ENCODE measurements around the gene RAB1A.

Gene RAB1A

DNA sequence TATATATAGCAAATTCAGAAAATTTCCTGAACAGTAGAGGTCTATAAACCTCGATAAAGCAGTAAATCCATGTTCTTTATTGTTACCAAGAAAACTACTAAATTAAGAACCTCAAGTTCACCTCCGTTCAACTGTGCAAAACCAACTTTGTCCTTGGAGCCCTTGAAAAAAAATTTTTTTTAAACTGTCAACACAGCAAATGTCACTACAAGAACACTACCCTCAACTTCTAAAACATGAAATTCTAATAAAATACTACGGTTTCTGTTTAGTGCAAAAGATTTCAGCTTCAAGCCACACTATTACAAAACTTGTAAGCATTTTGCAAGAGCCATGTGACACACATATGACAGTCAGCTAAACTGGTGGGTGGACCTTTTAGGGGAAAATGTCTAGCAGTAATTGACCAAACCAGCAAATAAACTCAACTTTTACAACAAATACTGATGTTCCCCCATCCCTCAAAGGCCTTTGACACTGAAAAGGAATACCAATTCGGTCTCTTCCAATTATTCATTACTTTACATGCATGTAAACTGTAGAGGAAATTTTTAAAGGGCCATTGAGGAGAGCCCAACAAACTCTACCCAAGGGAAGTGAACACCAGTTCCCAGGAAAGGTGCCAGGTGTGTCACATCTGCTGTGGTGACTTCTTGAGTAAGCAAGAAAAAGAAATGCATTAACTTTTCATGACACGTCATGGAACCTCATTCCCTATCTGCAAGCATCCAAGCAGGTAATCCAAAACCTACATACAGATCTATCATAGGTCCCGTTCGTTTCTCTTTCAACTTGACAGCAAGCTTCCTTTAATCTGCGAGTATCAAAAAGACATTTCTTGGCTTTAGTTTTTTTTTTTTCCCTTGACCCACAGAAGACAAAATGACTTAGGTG lies 1.4 kb downstream of the RAB1A start:
- TF ChIP-seq, protein P1, sequence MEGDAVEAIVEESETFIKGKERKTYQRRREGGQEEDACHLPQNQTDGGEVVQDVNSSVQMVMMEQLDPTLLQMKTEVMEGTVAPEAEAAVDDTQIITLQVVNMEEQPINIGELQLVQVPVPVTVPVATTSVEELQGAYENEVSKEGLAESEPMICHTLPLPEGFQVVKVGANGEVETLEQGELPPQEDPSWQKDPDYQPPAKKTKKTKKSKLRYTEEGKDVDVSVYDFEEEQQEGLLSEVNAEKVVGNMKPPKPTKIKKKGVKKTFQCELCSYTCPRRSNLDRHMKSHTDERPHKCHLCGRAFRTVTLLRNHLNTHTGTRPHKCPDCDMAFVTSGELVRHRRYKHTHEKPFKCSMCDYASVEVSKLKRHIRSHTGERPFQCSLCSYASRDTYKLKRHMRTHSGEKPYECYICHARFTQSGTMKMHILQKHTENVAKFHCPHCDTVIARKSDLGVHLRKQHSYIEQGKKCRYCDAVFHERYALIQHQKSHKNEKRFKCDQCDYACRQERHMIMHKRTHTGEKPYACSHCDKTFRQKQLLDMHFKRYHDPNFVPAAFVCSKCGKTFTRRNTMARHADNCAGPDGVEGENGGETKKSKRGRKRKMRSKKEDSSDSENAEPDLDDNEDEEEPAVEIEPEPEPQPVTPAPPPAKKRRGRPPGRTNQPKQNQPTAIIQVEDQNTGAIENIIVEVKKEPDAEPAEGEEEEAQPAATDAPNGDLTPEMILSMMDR (IDR thresholded peaks at IDR 0.05): no peak

DNA sequence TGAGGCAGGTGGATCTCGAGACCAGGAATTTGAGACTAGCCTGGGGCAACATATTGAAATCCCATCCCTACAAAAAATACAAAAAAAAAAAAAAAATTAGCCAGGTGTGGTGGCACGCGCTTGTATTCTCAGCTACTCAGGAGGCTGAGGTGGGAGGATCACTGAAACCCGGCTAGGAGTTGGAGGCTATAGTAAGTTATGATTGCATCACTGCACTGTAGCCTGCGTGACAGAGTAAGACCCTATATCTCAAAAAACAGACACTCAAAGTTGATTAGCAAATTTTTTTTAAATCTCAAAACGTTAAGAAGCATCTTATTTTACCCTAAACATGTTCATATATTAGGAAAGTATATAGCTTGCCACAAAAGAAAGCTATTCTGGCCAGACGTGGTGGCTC lies 7.6 kb downstream of the RAB1A start:
- TF ChIP-seq, protein P1 (IDR thresholded peaks at IDR 0.05): no peak

GRCh38 chr2:65120990-65121693 lies 8.8 kb downstream of the RAB1A start:
- TF ChIP-seq, protein P1 (IDR thresholded peaks at IDR 0.05): no peak

DNA sequence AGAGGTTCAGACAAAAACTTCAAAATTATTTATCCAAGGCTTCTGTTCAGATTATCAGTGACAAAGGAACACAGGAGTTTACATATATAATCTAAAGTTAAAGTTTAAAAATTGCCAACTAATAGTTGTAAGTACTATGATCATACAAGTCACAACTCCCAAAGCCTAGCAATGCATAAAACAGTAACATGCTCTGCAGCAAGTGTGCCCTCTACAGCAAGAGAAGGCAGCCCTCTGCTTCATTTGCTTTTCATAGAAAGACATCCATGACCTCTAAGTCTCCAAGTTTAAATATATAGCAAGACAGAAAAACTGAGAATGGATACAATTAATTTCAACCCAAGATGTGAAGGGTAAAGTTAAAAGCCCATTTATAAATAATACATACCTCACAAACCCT lies 13.3 kb downstream of the RAB1A start:
- TF ChIP-seq, protein P1 (IDR thresholded peaks at IDR 0.05): no peak

DNA sequence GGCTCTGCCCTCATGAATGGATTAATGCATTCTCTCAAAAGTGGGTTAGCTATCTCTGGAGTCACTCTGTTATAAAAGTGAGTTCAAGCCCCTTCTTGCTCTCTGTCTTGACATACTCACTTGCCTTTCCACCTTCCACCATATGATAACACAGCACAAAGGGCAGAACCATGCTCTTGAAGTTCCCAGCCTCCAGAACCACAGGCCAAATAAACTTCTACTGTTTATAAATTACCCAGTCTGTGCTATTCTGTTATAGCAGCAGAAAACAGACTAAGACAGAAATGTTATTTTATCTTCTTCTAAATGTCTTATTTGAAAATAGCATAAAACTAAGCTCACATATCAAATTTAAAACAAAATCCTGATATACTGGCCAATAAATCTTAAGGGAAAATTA lies 15.0 kb downstream of the RAB1A start:
- TF ChIP-seq, protein P1 (IDR thresholded peaks at IDR 0.05): no peak

GRCh38 chr2:65113816-65114215 lies 16.1 kb downstream of the RAB1A start:
- TF ChIP-seq, protein P1 (IDR thresholded peaks at IDR 0.05): no peak

GRCh38 chr2:65113229-65113628 lies 16.7 kb downstream of the RAB1A start:
- TF ChIP-seq, protein P1 (IDR thresholded peaks at IDR 0.05): no peak
